HUDEP-2 (cell line): ENCODE results near the gene TMEM178B.

Source experiments
- DNase-seq, 76 experiments: peaks; one replicate each; lab custom pipeline; 2025; ENCODE audit not compliant: unreplicated experiment in 76 of 76; lab: John Stamatoyannopoulos, UW

TMEM178B gene

DNA sequence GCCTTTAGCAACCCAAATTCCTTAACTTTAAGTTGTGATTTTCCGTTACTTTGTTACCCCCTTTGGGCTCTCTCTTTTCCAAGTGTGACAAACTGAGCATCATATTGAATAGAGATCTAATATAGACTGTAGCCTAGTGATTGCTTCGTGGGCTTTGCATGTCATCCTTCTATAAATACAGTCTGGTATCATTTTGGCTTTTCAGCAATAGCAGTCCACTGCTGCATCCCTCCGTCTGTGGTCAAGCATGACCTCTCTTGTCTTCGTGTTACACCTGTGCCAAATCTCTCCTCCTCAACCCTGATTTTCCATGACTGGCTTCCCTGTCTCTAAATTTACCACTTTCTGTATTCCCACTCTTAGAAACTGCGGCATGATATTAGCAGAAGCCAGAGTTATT is 423.5 kb downstream of the TMEM178B start:
- no peak for DNase-seq

DNA sequence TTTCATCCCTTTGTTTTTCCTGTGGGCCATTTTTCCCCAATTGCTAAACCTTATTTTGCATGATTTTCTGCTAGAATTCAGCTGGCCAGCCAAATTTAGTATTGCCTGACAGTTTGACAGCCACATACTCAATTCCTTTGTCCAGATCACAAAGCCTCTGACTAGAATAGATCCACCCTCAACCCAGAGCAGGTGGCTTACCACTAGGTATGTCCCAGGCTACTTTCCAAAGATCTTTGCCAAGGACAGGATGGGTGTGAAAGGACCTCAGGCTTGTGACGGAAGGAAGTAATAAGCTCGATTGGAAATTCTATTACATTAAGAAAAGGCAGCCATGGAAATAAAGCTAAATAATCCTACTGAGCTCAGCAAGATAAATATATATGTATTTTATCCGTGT is 426.7 kb downstream of the TMEM178B start:
- DNase-seq: no peak

DNA sequence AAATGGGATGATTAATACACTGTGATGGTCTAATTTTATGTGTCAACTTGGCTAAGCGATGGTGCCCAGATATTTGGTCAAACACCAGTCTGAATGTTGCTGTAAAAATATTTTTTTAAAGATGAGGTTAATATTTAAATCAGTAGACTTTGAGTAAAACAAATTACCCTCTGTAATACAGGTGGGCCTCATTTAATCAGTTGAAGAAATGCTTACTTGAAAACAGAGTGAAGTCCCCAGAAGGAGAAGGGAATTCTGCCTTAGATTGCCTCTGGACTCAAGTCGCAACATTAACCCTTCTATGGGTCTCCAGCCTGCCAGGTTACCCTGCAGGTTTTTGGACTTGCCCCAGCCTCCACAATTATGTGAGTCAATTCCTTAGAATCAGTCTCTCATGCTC is 427.6 kb downstream of the TMEM178B start:
- no peak for DNase-seq

DNA sequence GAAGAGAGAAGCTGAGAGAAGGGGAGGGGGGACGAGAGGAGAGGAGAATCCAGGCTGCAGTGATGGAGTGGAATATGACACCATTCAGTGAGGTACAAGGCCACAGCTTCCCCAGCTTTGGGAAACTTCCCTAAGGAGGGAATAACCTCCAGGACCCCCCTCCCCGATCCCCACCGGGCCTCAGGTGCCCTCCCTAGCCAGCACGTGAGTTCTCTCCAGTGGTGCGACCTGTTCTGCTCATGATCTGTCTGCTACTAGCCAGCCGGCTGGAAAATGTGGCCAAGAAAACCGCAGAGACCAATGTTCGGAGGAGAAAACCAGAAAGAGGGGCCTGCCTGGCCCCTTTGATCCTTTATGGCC is 437.4 kb downstream of the TMEM178B start:
- no peak for DNase-seq

DNA sequence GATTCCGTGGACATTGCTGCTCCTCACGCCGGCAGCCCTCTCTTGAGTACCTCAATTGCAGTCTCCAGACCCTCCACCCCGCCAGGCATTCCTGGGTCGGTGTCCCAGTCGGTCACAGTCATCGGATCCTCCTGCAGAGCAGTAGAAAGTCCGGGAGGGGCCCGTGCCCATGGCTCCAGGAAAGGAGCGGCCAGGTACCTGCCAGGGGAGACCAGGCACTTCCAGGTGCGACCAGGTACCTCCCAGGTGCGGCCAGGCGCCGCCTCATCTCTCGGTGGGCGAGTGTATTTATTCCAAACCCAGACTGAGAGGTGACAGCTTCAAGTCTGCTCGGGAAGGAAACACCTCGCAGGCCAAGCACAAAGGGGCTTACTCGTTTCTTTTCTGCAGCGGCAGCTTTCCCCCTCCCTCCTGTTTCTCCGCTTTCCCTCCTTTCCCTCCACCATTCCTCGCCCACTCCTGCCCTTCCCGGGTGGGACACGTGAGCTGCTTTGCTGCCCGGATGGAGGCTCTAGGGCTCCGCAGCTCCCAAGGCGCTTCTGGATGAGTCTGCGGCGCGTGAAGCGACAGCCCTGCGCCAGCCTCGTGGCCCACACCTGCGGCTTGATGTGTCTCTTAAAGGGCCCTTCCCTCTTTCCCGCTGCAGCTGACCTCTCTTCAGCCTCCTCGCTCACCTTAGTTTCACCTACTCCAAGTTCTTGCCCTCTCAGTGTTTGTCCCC is 438.0 kb downstream of the TMEM178B start:
- no peak for DNase-seq

DNA sequence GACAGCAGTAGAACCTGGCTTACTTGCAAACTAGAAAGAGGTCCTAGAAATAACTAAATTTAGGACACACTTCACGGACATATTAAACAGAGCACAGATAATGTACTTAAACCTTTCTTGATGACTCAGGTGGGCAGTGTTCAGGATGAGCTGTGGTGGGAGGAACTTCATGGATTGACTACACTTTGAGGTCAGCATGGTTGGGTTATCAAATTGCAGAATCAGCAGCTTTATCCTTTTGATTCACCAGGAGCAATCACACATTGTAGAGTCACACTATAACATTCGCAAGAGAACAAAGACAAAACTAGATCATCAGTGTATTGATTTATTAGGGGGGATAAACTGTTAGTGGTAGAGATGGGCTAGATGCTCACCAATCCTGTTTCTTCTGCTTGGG is 438.7 kb downstream of the TMEM178B start:
- no peak for DNase-seq

DNA sequence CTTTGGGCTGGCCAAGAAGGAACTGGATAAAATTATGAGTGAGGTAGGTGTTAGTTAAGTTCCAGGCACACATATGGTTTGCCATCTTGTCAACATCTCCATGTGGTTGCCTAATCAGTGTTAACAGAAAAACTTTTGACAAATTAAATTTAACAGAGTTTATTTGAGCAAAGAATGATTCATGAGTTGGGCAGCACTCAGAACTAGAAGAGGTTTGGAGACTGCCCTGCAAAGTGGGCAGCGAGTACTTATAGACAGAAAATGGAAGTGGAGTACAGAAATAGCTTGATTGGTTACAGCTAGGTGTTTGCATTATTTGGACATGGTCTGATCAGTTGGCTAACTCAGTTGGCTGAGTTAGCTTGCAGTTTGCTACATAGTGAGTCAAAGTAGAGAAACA is 439.9 kb downstream of the TMEM178B start:
- DNase-seq: no peak

DNA sequence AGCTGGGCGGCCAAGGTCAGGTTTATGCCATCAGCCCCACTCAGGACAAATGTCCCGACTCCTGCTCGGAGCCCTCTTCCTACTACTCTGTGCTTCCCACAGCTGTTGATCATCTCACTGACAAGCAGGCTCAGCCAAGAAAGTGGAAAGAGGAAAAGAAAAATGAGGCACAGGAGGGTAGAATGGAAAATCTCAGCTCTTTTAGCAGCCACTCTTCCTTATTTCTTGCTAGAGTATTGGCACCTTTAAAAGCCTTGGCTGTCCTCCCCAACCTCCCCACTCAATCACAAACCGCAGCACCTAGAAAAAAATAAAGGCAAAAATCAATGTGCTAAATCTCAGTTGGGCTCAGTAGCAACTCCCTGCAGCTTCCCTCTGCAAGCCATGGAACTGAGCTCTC is 442.1 kb downstream of the TMEM178B start:
- no peak for DNase-seq

DNA sequence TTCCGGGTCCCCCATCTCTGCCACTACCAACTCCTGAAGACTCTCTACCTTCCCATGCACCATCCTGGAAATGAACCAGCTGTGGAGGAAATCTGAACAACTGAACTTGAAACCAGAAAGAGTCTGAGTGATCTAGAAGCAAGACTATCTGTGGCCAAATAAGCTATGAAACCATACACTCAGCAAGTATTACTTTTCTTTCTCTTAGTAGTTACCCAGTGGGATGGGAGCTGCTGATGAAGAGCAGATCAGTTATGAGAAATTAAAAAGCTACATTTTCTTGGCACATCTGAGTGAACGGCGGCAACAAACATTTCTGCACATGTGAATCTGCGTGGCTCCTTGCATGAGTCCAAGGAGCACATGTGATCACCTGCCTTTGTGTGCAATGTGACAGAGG is 445.8 kb downstream of the TMEM178B start:
- DNase-seq: no peak

DNA sequence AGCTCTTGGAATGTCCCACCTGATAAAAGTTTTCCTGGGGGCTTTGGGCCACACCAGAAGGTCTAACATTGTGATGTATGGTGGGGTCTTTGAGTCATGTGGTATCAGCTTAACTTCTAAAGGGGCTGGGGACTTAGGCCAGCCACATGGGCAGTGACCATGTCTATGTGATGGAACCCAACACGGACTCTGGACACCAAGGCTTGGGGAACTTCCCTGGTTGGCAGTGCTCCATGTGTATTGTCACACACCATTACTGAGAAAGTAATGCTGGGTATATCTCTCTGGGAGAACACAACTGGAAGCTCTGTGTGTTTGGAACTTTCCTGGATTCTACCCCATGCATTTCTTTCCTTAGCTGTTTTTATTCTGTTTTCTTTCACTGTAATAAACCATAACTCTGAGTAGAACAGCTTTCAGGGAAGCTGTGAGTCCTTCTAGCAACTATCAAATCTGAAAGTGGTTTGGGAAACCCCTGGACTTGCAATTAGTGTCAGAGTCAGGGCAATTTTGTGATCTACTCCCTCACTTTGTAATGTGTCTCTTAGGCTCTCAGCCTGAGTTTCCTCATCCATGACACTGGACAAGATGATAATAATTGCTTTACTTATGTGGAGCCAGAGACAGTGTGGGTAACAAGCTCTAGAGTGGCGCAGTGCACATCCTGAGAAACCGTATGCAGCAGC is 448.9 kb downstream of the TMEM178B start:
- no peak for DNase-seq

DNA sequence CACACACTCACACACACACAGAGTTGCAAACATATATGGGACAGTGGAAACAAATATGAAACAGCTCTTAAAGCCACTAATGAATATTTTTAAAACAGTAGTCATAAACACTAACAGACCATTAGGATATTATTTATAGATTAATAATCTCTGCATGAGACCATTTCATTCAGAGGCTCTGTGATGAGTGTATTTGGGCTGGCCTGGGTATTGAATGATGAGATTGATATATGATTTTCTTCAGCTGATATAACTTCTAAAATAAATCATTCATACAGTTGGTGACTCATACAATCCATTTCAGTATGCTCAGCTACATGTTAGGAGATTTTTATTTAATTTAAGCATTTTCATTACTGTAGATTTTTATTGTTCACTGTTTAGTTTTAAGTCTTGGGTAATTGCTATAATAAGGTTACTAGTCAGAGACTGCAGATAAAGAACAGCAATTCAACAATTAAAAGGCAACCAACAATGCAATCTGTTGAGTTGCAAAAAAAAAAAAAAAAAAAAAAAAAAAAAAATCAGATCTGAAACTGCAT is 452.2 kb downstream of the TMEM178B start:
- DNase-seq: no peak

DNA sequence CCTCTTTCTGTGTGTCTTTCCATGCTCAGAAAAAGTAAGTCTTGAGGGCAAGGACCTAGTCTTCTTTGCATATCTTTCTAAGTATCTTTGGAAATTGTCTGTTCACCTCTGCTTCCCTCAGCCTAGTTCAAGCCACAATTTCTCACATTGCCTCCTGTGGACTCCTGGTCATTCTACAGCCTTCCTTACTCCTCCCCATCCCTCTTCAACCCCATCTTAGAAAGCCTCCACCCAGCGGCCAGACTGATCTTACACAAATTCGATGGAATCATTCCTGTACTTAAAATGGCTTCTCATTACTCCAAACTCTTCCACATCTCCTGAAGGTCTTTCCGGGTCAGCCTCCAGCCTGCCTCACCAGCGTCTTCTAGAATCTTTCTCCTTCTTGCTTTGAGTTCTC is 453.2 kb downstream of the TMEM178B start:
- no peak for DNase-seq

DNA sequence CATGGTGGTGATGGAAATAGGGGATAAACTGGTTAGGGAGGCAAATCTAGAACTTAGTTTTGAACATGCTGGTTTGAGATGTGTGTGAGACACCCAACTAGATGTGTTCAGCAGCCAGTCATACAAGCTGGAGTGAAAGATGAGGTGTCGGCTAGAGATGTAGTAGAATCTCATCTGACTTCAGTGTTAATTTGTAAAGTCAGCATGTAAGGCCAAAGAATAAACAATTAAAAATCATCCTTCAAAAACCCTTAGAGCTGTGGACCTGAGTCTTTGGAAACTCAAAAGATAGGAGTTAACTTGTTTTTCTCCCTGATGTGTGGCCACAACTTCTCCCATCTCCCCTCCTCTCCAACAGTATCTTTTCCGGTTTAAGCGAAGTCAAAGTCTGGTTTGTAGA is 454.5 kb downstream of the TMEM178B start:
- no peak for DNase-seq
